GM10266 (cell line): ENCODE measurements around the gene NBEAL2.

Experiments used
- DNase-seq: peaks from one replicate; pipeline ENCODE4 v3.0.0; 2012; ENCODE audit errors: extremely low spot score
- CTCF ChIP-seq: IDR thresholded peaks from 2 replicates; pipeline ENCODE4 v1.5.1; 2012; ENCODE audit warnings: mild to moderate bottlenecking, low read depth; ENCODE audit not compliant: control insufficient read depth, insufficient read depth; ENCODE audit errors: missing control alignments

The NBEAL2 gene

GRCh38 chr3:46939578-46940445 is 39.7 kb upstream of the NBEAL2 start:
- TF ChIP-seq CTCF = no peak
- no peak for DNase-seq

GRCh38 chr3:46942076-46942475 is 37.4 kb upstream of the NBEAL2 start:
- no peak for TF ChIP-seq CTCF
- DNase-seq = no peak

GRCh38 chr3:46942481-46943236 is 36.8 kb upstream of the NBEAL2 start:
- DNase-seq = no peak
- TF ChIP-seq CTCF = no peak

- DNase-seq = no peak
- no peak for TF ChIP-seq CTCF
Observed at GRCh38 chr3:46943237-46944187, 36.0 kb upstream of the NBEAL2 start.

GRCh38 chr3:46944191-46944590 is 35.3 kb upstream of the NBEAL2 start:
- no peak for TF ChIP-seq CTCF
- no peak for DNase-seq

- no peak for DNase-seq
- no peak for TF ChIP-seq CTCF
Observed at GRCh38 chr3:46946416-46946815, 33.0 kb upstream of the NBEAL2 start.
